GM13977 (cell line): ENCODE results near the gene ESCO1.
"Not testable (repeated sequence)": the region's sequence is repeated elsewhere in the genome, so short reads cannot be mapped to it uniquely, and the experiment has no call there.

Experiments
- DNase-seq: peaks from one replicate; pipeline ENCODE4 v3.0.0; 2012; ENCODE audit warnings: low spot score
- in situ Hi-C: fragments of 300-500 bp; cut with MboI; formaldehyde crosslinking; loops from one replicate; pipeline ENCODE4 v1.12.0; 2022; ENCODE audit warnings: low sequenced_read_pairs, low pct_unique_long_range_greater_than_20kb, mixed read lengths, inconsistent platforms; ENCODE audit not compliant: unreplicated experiment
- TF ChIP-seq, protein P1 (sequence below): IDR thresholded peaks from 2 replicates; pipeline ENCODE4 v1.5.1; 2012; ENCODE audit warnings: mild to moderate bottlenecking, control low read depth; ENCODE audit not compliant: insufficient read depth; ENCODE audit errors: extremely low read depth, missing control alignments

Gene ESCO1

GRCh38 chr18:21629089-21629832, 28.8 kb upstream of the ESCO1 start:
- peak; percentile 21 for DNase-seq
- in situ Hi-C loops, result no loop called here
- TF ChIP-seq, protein P1, sequence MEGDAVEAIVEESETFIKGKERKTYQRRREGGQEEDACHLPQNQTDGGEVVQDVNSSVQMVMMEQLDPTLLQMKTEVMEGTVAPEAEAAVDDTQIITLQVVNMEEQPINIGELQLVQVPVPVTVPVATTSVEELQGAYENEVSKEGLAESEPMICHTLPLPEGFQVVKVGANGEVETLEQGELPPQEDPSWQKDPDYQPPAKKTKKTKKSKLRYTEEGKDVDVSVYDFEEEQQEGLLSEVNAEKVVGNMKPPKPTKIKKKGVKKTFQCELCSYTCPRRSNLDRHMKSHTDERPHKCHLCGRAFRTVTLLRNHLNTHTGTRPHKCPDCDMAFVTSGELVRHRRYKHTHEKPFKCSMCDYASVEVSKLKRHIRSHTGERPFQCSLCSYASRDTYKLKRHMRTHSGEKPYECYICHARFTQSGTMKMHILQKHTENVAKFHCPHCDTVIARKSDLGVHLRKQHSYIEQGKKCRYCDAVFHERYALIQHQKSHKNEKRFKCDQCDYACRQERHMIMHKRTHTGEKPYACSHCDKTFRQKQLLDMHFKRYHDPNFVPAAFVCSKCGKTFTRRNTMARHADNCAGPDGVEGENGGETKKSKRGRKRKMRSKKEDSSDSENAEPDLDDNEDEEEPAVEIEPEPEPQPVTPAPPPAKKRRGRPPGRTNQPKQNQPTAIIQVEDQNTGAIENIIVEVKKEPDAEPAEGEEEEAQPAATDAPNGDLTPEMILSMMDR, result no peak

- in situ Hi-C loops, DNase-seq: not testable (repeated sequence)
These were observed 21.1 kb upstream of the ESCO1 start for GRCh38 chr18:21621640-21622039.

DNA sequence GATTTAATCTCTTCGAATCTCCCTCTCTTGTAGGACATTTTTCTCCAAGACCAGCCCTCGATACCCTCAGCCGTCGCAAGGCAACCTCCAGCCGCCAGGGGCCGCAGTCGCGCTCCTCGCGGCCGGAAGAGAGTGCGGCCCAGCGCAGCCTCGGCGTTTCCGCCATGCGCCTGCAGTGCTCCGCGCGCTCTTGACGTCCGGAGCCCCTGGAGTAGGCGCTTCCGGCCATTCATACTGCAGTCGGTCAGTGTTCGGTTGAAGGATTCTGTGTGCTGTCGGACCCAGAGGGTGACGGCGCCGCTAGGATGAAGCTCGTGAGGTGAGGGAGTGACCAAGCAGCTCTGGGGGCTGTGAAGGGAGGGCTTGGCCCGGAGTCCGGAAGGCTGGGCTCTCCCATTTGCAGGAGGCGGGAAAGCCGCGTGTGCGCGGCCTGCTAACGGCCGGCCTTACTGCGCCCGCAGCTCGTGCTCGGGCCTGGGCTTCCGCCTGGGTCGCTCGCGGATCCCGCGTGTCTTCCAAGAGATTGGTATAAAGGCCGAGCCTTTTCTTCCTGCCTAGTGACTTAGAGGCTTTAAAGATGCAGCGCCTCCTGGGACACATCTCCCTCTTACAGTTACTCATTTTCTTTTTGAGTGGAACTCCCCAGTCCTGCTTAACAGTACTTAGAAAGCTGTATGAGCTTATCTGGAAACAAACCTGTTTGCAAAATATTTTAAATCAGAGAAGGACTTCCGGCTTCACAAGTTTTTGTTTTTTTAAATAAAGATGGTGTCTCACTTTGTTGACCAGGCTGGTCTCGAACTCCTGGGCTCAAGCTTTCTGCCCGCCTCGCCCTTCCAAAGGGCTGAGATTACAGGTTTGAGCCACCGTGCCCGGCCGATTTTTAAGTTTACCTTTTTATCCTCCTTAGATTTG, 11.9 kb upstream of the ESCO1 start, which contains the start of gene SNRPD1:
Gene SNRPD1 (plus strand): TSS at position 190 of the 915 bp plus-strand sequence. CDS start 116 bp downstream, at position 306.
- TF ChIP-seq, protein P1, result peak; percentile 98
- in situ Hi-C loops, result no loop called here
- DNase-seq, result peak; percentile 91

DNA sequence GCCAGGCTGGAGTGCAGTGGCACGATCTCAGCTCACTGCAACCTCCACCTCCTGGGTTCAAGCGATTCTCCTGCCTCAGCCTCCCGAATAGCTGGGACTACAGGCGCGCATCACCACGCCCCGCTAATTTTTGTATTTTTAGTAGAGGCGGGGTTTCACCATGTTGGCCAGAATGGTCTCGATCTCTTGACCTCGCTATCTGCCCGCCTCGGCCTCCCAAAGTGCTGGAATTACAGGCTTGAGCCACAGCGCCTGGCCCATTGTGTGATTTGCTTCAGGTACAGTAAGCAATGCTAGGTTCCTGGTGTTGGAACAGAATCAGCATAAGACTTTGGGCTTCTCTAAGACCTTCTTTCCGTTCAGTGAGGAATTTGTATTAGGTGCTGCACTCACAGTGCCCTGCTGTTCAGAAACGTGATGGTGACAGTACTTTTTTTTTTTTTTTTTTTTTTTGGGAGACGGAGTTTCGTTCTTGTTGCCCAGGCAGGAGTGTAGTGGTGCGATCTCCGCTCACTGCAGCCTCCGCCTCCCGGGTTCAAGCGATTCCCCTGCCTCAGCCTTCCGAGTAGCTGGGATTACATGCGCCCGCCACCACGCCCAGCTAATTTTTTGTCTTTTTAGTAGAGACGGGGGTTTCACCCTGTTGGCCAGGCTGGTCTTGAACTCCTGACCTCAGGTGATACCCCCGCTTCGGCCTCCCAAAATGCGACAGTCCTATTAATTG, 11.1 kb upstream of the ESCO1 start:
- DNase-seq, result not testable (repeated sequence)

GRCh38 chr18:21605213-21605612, 4.7 kb upstream of the ESCO1 start:
- in situ Hi-C loops, result no loop called here

More for the DNA sequence above, 11.1 kb upstream of the ESCO1 start:
- in situ Hi-C loops, result not testable (repeated sequence)

DNA sequence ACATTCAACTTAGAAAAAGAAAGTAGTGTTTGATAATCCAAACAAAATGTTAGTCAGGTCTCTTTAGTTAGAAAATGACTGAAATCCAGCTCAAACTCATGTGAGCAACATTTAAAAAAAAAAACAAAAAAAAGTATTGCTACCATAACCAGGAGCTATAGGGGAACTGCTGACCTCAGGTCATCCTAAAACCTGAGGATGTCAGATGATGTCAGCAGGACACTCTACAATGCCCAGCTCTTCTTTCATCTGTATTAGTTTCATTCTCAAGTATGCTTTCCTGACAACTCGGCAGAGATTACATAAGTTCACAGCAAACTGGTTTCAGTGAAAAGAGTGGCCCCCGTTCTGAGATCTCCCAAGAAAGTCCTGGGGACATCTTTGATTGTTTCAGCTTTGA, 4.2 kb upstream of the ESCO1 start:
- DNase-seq, result no peak
- TF ChIP-seq, protein P1, result no peak
- in situ Hi-C loops, result no loop called here

More at GRCh38 chr18:21605213-21605612, 4.7 kb upstream of the ESCO1 start:
- TF ChIP-seq, protein P1, result no peak
- DNase-seq, result no peak

DNA sequence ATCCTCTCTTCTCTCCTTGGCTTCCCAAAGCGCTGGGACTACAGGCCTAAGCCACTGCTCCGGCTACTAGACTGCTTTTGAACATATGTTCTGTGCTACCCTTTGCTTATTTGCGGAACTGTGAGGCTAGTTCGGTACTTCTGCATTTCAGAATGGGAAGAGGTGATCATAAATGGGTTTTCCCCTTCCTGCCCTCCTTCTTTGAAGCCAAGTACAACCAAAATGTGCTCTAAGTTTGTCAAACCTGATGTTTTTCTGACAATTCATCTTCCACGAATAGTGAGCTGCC, 1.7 kb upstream of the ESCO1 start:
- TF ChIP-seq, protein P1, result no peak
- in situ Hi-C loops, result no loop called here

More for the DNA sequence above, 1.7 kb upstream of the ESCO1 start:
- peak; percentile 32 for DNase-seq
